Lower leg skin (tissue), 3 donors: ENCODE data around the gene ZHX3.

ENCODE experiments used
- CTCF ChIP-seq, 3 donors: fragments of 450-650 bp; IDR thresholded peaks; one replicate each; pipeline ENCODE4 v1.5.1; 2016; ENCODE audit warnings: antibody characterized with exemption in 3 of 3, mild to moderate bottlenecking in 3 of 3, moderate library complexity in 2 of 3
- POLR2A ChIP-seq, 2 donors: fragments of 450-650 bp; IDR thresholded peaks; one replicate each; pipeline ENCODE4 v1.6.1; 2016 to 2017; ENCODE audit warnings: antibody characterized with exemption in 2 of 2, mild to moderate bottlenecking in 1 of 2, moderate library complexity in 1 of 2

- TF ChIP-seq CTCF (IDR thresholded peaks at IDR 0.05) (no peak), POLR2A (IDR thresholded peaks at IDR 0.05) (no peak)
These were observed 149.0 kb downstream of the ZHX3 start for GRCh38 chr20:41168281-41169161.
